PC-9 (cell line): ENCODE results near the gene CFAP61. TPM values are rescaled to one million over a fixed set of nuclear protein-coding genes. Genes with fewer than 3 reads are reported as not detected.

Experiments
- BruUV-seq: library from RNA; stranded (reverse); fragments of 400-500 nt; replicated peaks from 2 replicates; lab custom pipeline; 2021; lab: Mats Ljungman, UMichigan
- CTCF ChIA-PET: fragments of 300-600 bp; sonication (Branson Sonifier 250); formaldehyde crosslinking; loops from one replicate; lab custom pipeline; 2022; ENCODE audit warnings: antibody characterized with exemption; lab: Charles Lee
- POLR2A ChIA-PET: fragments of 300-600 bp; sonication (Branson Sonifier 250); formaldehyde crosslinking; loops from one replicate; lab custom pipeline; 2022; ENCODE audit warnings: antibody characterized with exemption; ENCODE audit not compliant: unreplicated experiment; lab: Charles Lee
- DNase-seq, 2 experiments: peaks; one replicate each; pipeline versions ENCODE4 v3.0.0 to v3.0.0-alpha.2; 2015 to 2022; ENCODE audit warnings: mixed read lengths in 1 of 2
- H2AFZ ChIP-seq: fragments of 200-600 bp; sonication (generic); 2 replicates; pipeline ENCODE4 v1.8.1; 2017; ENCODE audit warnings: antibody characterized with exemption
- H3F3A ChIP-seq: fragments of 200-600 bp; sonication (generic); 2 replicates; pipeline ENCODE4 v1.8.1; 2017; ENCODE audit warnings: antibody characterized with exemption, mild to moderate bottlenecking, low read depth; ENCODE audit not compliant: insufficient read depth
- H3K27ac ChIP-seq: fragments of 200-600 bp; sonication (generic); 2 replicates; pipeline ENCODE4 v1.6.1; 2016; ENCODE audit warnings: mixed run types
- H3K27me3 ChIP-seq: fragments of 200-600 bp; sonication (generic); 2 replicates; pipeline ENCODE4 v1.6.1; 2016; ENCODE audit warnings: low read depth, mixed run types; ENCODE audit not compliant: insufficient read depth
- H3K36me3 ChIP-seq: fragments of 200-600 bp; sonication (generic); 2 replicates; pipeline ENCODE4 v1.6.1; 2016; ENCODE audit warnings: low read depth, mixed run types
- H3K4me1 ChIP-seq: fragments of 200-600 bp; sonication (generic); replicated peaks from 2 replicates; pipeline ENCODE4 v1.6.1; 2016; ENCODE audit warnings: mixed run types; ENCODE audit not compliant: insufficient read depth
- H3K4me2 ChIP-seq: fragments of 200-600 bp; sonication (generic); 2 replicates; pipeline ENCODE4 v1.6.1; 2017; ENCODE audit warnings: mixed run types
- H3K4me3 ChIP-seq: fragments of 200-600 bp; sonication (generic); 2 replicates; pipeline ENCODE4 v1.6.1; 2016; ENCODE audit warnings: mixed run types
- H3K79me2 ChIP-seq: fragments of 200-600 bp; sonication (generic); 2 replicates; pipeline ENCODE4 v1.6.1; 2017; ENCODE audit warnings: low read depth, mixed run types
- H3K9me2 ChIP-seq: fragments of 200-600 bp; sonication (generic); 2 replicates; pipeline ENCODE4 v1.8.1; 2017; ENCODE audit warnings: mild to moderate bottlenecking; ENCODE audit not compliant: insufficient read depth
- H3K9me3 ChIP-seq: fragments of 200-600 bp; sonication (generic); 2 replicates; pipeline ENCODE4 v1.8.1; 2016; ENCODE audit warnings: low read depth; ENCODE audit not compliant: insufficient read depth
- H4K20me1 ChIP-seq: fragments of 200-600 bp; sonication (generic); 2 replicates; pipeline ENCODE4 v1.8.1; 2017; ENCODE audit not compliant: insufficient read depth
- CTCF ChIP-seq: fragments of 200-600 bp; sonication (generic); conservative IDR thresholded peaks from 2 replicates; pipeline ENCODE4 v1.6.1; 2017; ENCODE audit warnings: mixed run types, antibody characterized with exemption, mild to moderate bottlenecking, moderate library complexity
- EZH2 ChIP-seq: fragments of 200-600 bp; sonication (generic); IDR thresholded peaks from 2 replicates; pipeline ENCODE4 v1.8.0; 2017; ENCODE audit warnings: antibody characterized with exemption, low read depth
- intact Hi-C: fragments of 100-400 bp; cut with micrococcal nuclease; formaldehyde crosslinking; loops from one replicate; pipeline ENCODE4 v1.10.0; 2022; ENCODE audit not compliant: unreplicated experiment
- total RNA-seq: library from RNA; stranded (reverse); gene quantifications from 2 replicates; pipeline ENCODE4 v1.2.3, GENCODE V29; 2021

The CFAP61 gene
- total RNA-seq, 1 experiment from 2014 or later = 2.6 TPM

- Histone ChIP-seq H3K79me2 (no peaks in the 10 kb centered on the region), H2AFZ (no peak overlapping the region), H3K27ac (no peak overlapping the region), H3K4me1 (no peaks in the 10 kb centered on the region), H3K4me2 (no peak overlapping the region), H4K20me1 (no peaks in the 10 kb centered on the region), H3K9me3 (no peaks in the 10 kb centered on the region), H3K36me3 (no peaks in the 10 kb centered on the region), H3K27me3 (peaks cover 64% of the 10 kb centered on the region), H3K9me2 (no peaks in the 10 kb centered on the region), H3F3A (no peaks in the 10 kb centered on the region), H3K4me3 (no peak overlapping the region)
- ChIA-PET POLR2A (no interaction called here), CTCF (no interaction called here)
- intact Hi-C loops = no loop called here
- DNase-seq = no peak
- TF ChIP-seq EZH2 (no peak), CTCF (no peak)
- BruUV-seq = no TSS peak
Measured at GRCh38 chr20:20230741-20231140, 178.4 kb downstream of the CFAP61 start.

- no peaks in the 10 kb centered on the region for H3F3A ChIP-seq
- intact Hi-C loops = no loop called here
- H3K4me1 ChIP-seq = no peaks in the 10 kb centered on the region
- H3K79me2 ChIP-seq = no peaks in the 10 kb centered on the region
- H3K9me2 ChIP-seq = no peaks in the 10 kb centered on the region
- POLR2A ChIA-PET = no interaction called here
- H3K27me3 ChIP-seq = peaks cover 58% of the 10 kb centered on the region
- H2AFZ ChIP-seq = no peak overlapping the region
- H3K27ac ChIP-seq = no peak overlapping the region
- no peak for TF ChIP-seq EZH2
- no peak for TF ChIP-seq CTCF
- H3K4me2 ChIP-seq = no peak overlapping the region
- DNase-seq = no peak
- H3K36me3 ChIP-seq = no peaks in the 10 kb centered on the region
- H3K4me3 ChIP-seq = no peak overlapping the region
- CTCF ChIA-PET = no interaction called here
- no TSS peak for BruUV-seq
- H4K20me1 ChIP-seq = no peaks in the 10 kb centered on the region
- H3K9me3 ChIP-seq = no peaks in the 10 kb centered on the region
Measured at GRCh38 chr20:20231528-20232298, 179.4 kb downstream of the CFAP61 start.

GRCh38 chr20:20233041-20233514 is 180.7 kb downstream of the CFAP61 start:
- Histone ChIP-seq H3F3A (no peaks in the 10 kb centered on the region), H3K9me3 (no peaks in the 10 kb centered on the region), H3K4me2 (no peak overlapping the region), H3K9me2 (no peaks in the 10 kb centered on the region), H3K27ac (no peak overlapping the region), H3K79me2 (no peaks in the 10 kb centered on the region), H3K4me3 (no peak overlapping the region), H2AFZ (no peak overlapping the region), H3K36me3 (no peaks in the 10 kb centered on the region), H4K20me1 (no peaks in the 10 kb centered on the region), H3K27me3 (peaks cover 69% of the 10 kb centered on the region), H3K4me1 (no peaks in the 10 kb centered on the region)
- ChIA-PET CTCF (interaction anchor here (0.6 kb wide), 1 partner anchor 10 kb away, joined by 14 read pairs; no protein-coding TSS in a partner anchor), POLR2A (no interaction called here)
- TF ChIP-seq CTCF (no peak), EZH2 (no peak)
- no peak for DNase-seq
- BruUV-seq = no TSS peak
- intact Hi-C loops = no loop called here
